SK-N-SH (cell line): Measurements from ENCODE around the gene OR6N2.

Experiments
- ELF1 ChIP-seq: IDR thresholded peaks from 2 replicates; pipeline ENCODE4 v1.4.0; 2012
- EP300 ChIP-seq, 2 experiments: IDR thresholded peaks; 2 replicates each; pipeline versions ENCODE4 v1.4.0 to v1.6.1; 2012; ENCODE audit warnings: borderline replicate concordance in 1 of 2, low read depth in 1 of 2, low read length in 1 of 2
- EZH2phosphoT487 ChIP-seq: fragments of 200-600 bp; sonication (generic); IDR thresholded peaks from 2 replicates; pipeline ENCODE4 v1.6.1; 2017; ENCODE audit warnings: low read depth, mixed run types, mild to moderate bottlenecking, antibody characterized with exemption, moderate library complexity, borderline replicate concordance
- GABPA ChIP-seq: IDR thresholded peaks from 2 replicates; pipeline ENCODE4 v1.4.0; 2012; ENCODE audit warnings: low read depth, mild to moderate bottlenecking
- JUND ChIP-seq: IDR thresholded peaks from 2 replicates; pipeline ENCODE4 v1.4.0; 2012
- MXI1 ChIP-seq: IDR thresholded peaks from 2 replicates; pipeline ENCODE4 v1.6.1; 2012; ENCODE audit warnings: mild to moderate bottlenecking, low read depth, low read length, improper control_type of control experiment
- POLR2AphosphoS5 ChIP-seq: IDR thresholded peaks from 2 replicates; pipeline ENCODE4 v1.6.1; 2012; ENCODE audit warnings: low read depth, low read length
- RAD21 ChIP-seq: IDR thresholded peaks from 2 replicates; pipeline ENCODE4 v1.6.1; 2012; ENCODE audit warnings: mild to moderate bottlenecking, low read length
- REST ChIP-seq: IDR thresholded peaks from 2 replicates; pipeline ENCODE4 v1.6.1; 2012; ENCODE audit warnings: mild to moderate bottlenecking, low read depth, low read length, moderate library complexity
- RFX5 ChIP-seq: IDR thresholded peaks from 2 replicates; pipeline ENCODE4 v1.6.1; 2012; ENCODE audit warnings: mild to moderate bottlenecking, improper control_type of control experiment, low read length
- TF ChIP-seq, protein P1 (sequence below): fragments of 200-600 bp; sonication (generic); IDR thresholded peaks from 2 replicates; pipeline ENCODE4 v1.6.1; 2017; ENCODE audit warnings: antibody characterized with exemption, mild to moderate bottlenecking, moderate library complexity
- TF ChIP-seq, protein P2 (sequence below): fragments of 150-350 bp; IDR thresholded peaks from 2 replicates; pipeline ENCODE4 v1.6.1; 2017; ENCODE audit warnings: antibody characterized with exemption, low read length, low read depth, borderline replicate concordance

GRCh38 chr1:158794247-158794646 lies 13.2 kb upstream of the OR6N2 start:
- TF ChIP-seq, protein P1, sequence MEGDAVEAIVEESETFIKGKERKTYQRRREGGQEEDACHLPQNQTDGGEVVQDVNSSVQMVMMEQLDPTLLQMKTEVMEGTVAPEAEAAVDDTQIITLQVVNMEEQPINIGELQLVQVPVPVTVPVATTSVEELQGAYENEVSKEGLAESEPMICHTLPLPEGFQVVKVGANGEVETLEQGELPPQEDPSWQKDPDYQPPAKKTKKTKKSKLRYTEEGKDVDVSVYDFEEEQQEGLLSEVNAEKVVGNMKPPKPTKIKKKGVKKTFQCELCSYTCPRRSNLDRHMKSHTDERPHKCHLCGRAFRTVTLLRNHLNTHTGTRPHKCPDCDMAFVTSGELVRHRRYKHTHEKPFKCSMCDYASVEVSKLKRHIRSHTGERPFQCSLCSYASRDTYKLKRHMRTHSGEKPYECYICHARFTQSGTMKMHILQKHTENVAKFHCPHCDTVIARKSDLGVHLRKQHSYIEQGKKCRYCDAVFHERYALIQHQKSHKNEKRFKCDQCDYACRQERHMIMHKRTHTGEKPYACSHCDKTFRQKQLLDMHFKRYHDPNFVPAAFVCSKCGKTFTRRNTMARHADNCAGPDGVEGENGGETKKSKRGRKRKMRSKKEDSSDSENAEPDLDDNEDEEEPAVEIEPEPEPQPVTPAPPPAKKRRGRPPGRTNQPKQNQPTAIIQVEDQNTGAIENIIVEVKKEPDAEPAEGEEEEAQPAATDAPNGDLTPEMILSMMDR, result no peak
- no peak for TF ChIP-seq JUND
- TF ChIP-seq REST, result no peak
- no peak for TF ChIP-seq POLR2AphosphoS5
- no peak for TF ChIP-seq EP300 (IDR thresholded peaks at IDR 0.05; ENCODE audit: borderline replicate concordance in 1 of 2, low read depth in 1 of 2, low read length in 1 of 2)
- TF ChIP-seq EZH2phosphoT487, result no peak
- TF ChIP-seq RFX5, result no peak
- TF ChIP-seq, protein P2, sequence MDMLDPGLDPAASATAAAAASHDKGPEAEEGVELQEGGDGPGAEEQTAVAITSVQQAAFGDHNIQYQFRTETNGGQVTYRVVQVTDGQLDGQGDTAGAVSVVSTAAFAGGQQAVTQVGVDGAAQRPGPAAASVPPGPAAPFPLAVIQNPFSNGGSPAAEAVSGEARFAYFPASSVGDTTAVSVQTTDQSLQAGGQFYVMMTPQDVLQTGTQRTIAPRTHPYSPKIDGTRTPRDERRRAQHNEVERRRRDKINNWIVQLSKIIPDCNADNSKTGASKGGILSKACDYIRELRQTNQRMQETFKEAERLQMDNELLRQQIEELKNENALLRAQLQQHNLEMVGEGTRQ, result no peak
- no peak for TF ChIP-seq MXI1
- TF ChIP-seq ELF1, result no peak
- TF ChIP-seq GABPA, result no peak
- no peak for TF ChIP-seq RAD21
